Kidney (tissue), 14 donors: ENCODE data around the gene SLC66A2. TPM values are rescaled to one million over a fixed set of nuclear protein-coding genes. Genes with fewer than 3 reads are reported as not detected.

ENCODE experiments used
- DNase-seq, 5 donors: peaks; one replicate each; pipeline ENCODE4 v3.0.0-alpha.2; 2013 to 2020
- FAIRE-seq: peaks from 2 replicates; lab custom pipeline; 2012; peaks lifted over from hg19 to GRCh38; lab: Jason Lieb, UNC
- H3K27ac ChIP-seq, 2 donors: one replicate each; pipeline ENCODE4 v1.7.0; 2013; ENCODE audit warnings: low read depth in 2 of 2, low read length in 2 of 2, inconsistent platforms in 1 of 2
- H3K27me3 ChIP-seq: one replicate; pipeline ENCODE4 v1.7.1; 2013; ENCODE audit warnings: low read length, inconsistent platforms; ENCODE audit not compliant: control insufficient read depth, insufficient read depth
- H3K36me3 ChIP-seq, 3 donors: one replicate each; pipeline versions ENCODE4 v1.7.0 to v1.7.1; 2013; ENCODE audit warnings: low read length in 3 of 3, control low read depth in 1 of 3, inconsistent platforms in 1 of 3; ENCODE audit not compliant: insufficient read depth in 3 of 3, control insufficient read depth in 2 of 3
- H3K4me1 ChIP-seq, 3 donors: one replicate each; pipeline versions ENCODE4 v1.7.0 to v1.7.1; 2013; ENCODE audit warnings: low read length in 3 of 3, inconsistent platforms in 1 of 3, low read depth in 1 of 3; ENCODE audit not compliant: control insufficient read depth in 2 of 3, insufficient read depth in 2 of 3
- H3K4me3 ChIP-seq, 3 donors: one replicate each; pipeline versions ENCODE4 v1.7.0 to v1.8.1; 2013; ENCODE audit warnings: low read length in 3 of 3, control low read depth in 1 of 3, inconsistent platforms in 1 of 3
- H3K9ac ChIP-seq, 3 donors: one replicate each; pipeline versions ENCODE4 v1.7.0 to v1.7.1; 2013; ENCODE audit warnings: low read length in 3 of 3, control low read depth in 1 of 3, inconsistent platforms in 1 of 3
- H3K9me3 ChIP-seq, 3 donors: one replicate each; pipeline versions ENCODE4 v1.7.0 to v1.7.1; 2013; ENCODE audit warnings: low read length in 3 of 3, control low read depth in 1 of 3, inconsistent platforms in 1 of 3; ENCODE audit not compliant: control insufficient read depth in 2 of 3, insufficient read depth in 1 of 3
- CTCF ChIP-seq: IDR thresholded peaks from 3 replicates; pipeline ENCODE4 v1.5.1; 2012; ENCODE audit warnings: mild to moderate bottlenecking, moderate library complexity, borderline replicate concordance; ENCODE audit not compliant: insufficient read depth; ENCODE audit errors: extremely low read depth
- intact Hi-C: fragments of 100-400 bp; cut with DNase I; formaldehyde crosslinking; loops from one replicate; pipeline ENCODE4 v1.11.1; 2022
- polyA plus RNA-seq: library from polyadenylated mRNA; stranded (reverse); fragments of 350-450 nt; fragmentation: Illumina TruSeq; extraction: RNeasy Lipid Tissue Mini Kit (QIAGEN cat#74804); gene quantifications from one replicate; pipeline ENCODE4 v1.2.3, GENCODE V29; 2014; ENCODE audit warnings: low read depth, low replicate concordance; ENCODE audit not compliant: insufficient read depth
- total RNA-seq: library from RNA; stranded (reverse); fragmentation: NEBNext Ultra II Directional; extraction: Animal tissue kit (Norgen Biotek cat#: 25700); gene quantifications from one replicate; pipeline ENCODE4 v1.2.1, GENCODE V29; 2021
- donor health status: control.
- donor health status: control.
- donor health status: control.
- donor health status: control.
- donor health status: control.
- donor health status: DM: yes; HTN: yes; CAD: no.
- donor health status: Normal renal cell carcinoma (clear cell type).

SLC66A2 gene
- total and polyA plus RNA-seq, 2 donors from 2014 or later, result 41.9 to 45.5 TPM

- DNase-seq (peak in 1 of 5 donors; percentile 39), FAIRE-seq (no peak)
- H3K9ac ChIP-seq, result no peak overlapping the region
- TF ChIP-seq CTCF, result no peak
- no peak overlapping the region for H3K4me3 ChIP-seq
- H3K36me3 ChIP-seq, result peaks cover 0 to 20% (median 15%) of the 10 kb centered on the region in 3 donors
- no peaks in the 10 kb centered on the region for H3K9me3 ChIP-seq
- no peak overlapping the region for H3K27ac ChIP-seq
- H3K27me3 ChIP-seq, result no peaks in the 10 kb centered on the region
- H3K4me1 ChIP-seq, result peaks cover 0 to 26% (median 10%) of the 10 kb centered on the region in 3 donors
- intact Hi-C loops, result no loop called here
Observed at GRCh38 chr18:79940126-79940813, 11.2 kb downstream of the SLC66A2 start.

- FAIRE-seq (no peak), DNase-seq (no peak)
- Histone ChIP-seq H3K36me3 (peaks cover 0 to 22% (median 18%) of the 10 kb centered on the region in 3 donors), H3K27ac (no peak overlapping the region), H3K9ac (no peak overlapping the region), H3K4me3 (no peak overlapping the region), H3K27me3 (no peaks in the 10 kb centered on the region), H3K9me3 (no peaks in the 10 kb centered on the region), H3K4me1 (peaks cover 0 to 22% (median 12%) of the 10 kb centered on the region in 3 donors)
- intact Hi-C loops, result no loop called here
- TF ChIP-seq CTCF, result no peak
Observed at GRCh38 chr18:79939096-79939495, 12.4 kb downstream of the SLC66A2 start.

DNA sequence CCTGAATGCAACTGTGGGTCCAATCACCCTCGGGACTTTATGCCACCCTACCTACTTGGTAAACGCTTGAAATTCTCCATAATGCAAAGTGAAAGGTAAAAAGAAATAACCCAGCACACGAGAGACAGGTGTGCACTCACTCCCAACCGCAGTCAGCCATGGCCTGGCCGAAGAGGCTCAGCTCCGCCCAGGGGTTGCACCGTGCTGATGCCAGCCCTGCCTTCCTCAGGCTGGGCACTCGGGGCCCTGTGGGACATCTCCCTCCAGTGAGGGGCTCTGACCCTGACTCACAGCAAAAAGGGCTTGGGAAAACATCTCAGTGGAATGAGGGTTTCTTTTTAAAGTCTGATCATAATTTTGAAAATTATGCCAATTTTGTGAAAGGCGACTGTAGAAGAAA, 13.3 kb downstream of the SLC66A2 start:
- Histone ChIP-seq H3K4me3 (no peak overlapping the region), H3K9me3 (peaks cover 0 to 3% (median 3%) of the 10 kb centered on the region in 3 donors), H3K27ac (no peak overlapping the region), H3K9ac (no peak overlapping the region), H3K4me1 (peaks cover 0 to 22% (median 12%) of the 10 kb centered on the region in 3 donors), H3K36me3 (peaks cover 0 to 22% (median 20%) of the 10 kb centered on the region in 3 donors), H3K27me3 (no peaks in the 10 kb centered on the region)
- no peak for FAIRE-seq
- DNase-seq, result peak in 1 of 5 donors; percentile 39
- intact Hi-C loops, result no loop called here
- TF ChIP-seq CTCF, result no peak
